Loucy (cell line): ENCODE data around the gene FLACC1.

Source experiments
- EZH2phosphoT487 ChIP-seq: fragments of 200-600 bp; IDR thresholded peaks from 2 replicates; pipeline ENCODE4 v1.6.1; 2018; ENCODE audit warnings: antibody characterized with exemption, mild to moderate bottlenecking, moderate library complexity, borderline replicate concordance
- TF ChIP-seq, protein P1 (sequence below): fragments of 200-600 bp; sonication (generic); conservative IDR thresholded peaks from 2 replicates; pipeline ENCODE4 v1.5.1; 2014; ENCODE audit warnings: mild to moderate bottlenecking, antibody characterized with exemption, low read length

DNA sequence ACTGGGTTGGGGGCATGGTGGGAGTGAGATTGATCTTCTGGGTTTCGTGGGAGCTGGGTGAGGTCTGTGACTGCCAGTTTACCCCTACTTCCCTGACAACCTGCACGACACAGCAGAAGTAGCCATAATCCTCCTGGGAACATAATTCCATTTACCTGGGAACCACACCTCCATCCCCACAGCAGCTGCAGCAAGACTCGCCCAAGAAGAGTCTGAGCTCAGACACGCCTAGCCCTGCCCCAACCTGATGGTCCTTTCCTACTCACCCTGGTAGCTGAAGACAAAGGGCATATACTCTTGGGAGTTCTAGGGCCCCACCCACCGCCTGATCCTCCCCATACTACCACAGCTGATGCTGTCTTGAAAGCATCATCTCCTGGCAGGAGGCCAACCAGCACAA, 43.8 kb downstream of the FLACC1 start:
- TF ChIP-seq, protein P1, sequence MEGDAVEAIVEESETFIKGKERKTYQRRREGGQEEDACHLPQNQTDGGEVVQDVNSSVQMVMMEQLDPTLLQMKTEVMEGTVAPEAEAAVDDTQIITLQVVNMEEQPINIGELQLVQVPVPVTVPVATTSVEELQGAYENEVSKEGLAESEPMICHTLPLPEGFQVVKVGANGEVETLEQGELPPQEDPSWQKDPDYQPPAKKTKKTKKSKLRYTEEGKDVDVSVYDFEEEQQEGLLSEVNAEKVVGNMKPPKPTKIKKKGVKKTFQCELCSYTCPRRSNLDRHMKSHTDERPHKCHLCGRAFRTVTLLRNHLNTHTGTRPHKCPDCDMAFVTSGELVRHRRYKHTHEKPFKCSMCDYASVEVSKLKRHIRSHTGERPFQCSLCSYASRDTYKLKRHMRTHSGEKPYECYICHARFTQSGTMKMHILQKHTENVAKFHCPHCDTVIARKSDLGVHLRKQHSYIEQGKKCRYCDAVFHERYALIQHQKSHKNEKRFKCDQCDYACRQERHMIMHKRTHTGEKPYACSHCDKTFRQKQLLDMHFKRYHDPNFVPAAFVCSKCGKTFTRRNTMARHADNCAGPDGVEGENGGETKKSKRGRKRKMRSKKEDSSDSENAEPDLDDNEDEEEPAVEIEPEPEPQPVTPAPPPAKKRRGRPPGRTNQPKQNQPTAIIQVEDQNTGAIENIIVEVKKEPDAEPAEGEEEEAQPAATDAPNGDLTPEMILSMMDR: no peak
- no peak for TF ChIP-seq EZH2phosphoT487
